OCI-LY1 (cell line): ENCODE results near the gene TYK2.

Experiments used
- H2AFZ ChIP-seq: fragments of 200-600 bp; sonication (generic), shearing (Covaris generic); 2 replicates; pipeline ENCODE4 v1.6.0; 2014; ENCODE audit warnings: antibody characterized with exemption, mild to moderate bottlenecking, low read length
- H3F3A ChIP-seq: fragments of 200-600 bp; sonication (generic), shearing (Covaris generic); 2 replicates; pipeline ENCODE4 v1.6.0; 2014; ENCODE audit warnings: mild to moderate bottlenecking, antibody characterized with exemption, low read length, moderate library complexity; ENCODE audit not compliant: insufficient read depth
- H3K27ac ChIP-seq: fragments of 200-600 bp; sonication (generic); 2 replicates; pipeline ENCODE4 v1.5.1; 2014; ENCODE audit warnings: low read length, mixed run types, mild to moderate bottlenecking, low read depth; ENCODE audit not compliant: poor library complexity, severe bottlenecking
- H3K27me3 ChIP-seq: fragments of 200-600 bp; sonication (generic); 2 replicates; pipeline ENCODE4 v1.6.0; 2014; ENCODE audit warnings: antibody characterized with exemption, mild to moderate bottlenecking, low read length, moderate library complexity; ENCODE audit not compliant: insufficient read depth
- H3K36me3 ChIP-seq: fragments of 200-600 bp; sonication (generic); 2 replicates; pipeline ENCODE4 v1.6.1; 2014; ENCODE audit warnings: mild to moderate bottlenecking, antibody characterized with exemption, low read length, moderate library complexity, mixed read lengths; ENCODE audit not compliant: insufficient read depth
- H3K4me1 ChIP-seq: fragments of 200-600 bp; sonication (generic); 2 replicates; pipeline ENCODE4 v1.5.1; 2014; ENCODE audit warnings: mild to moderate bottlenecking, low read length, moderate library complexity; ENCODE audit not compliant: insufficient read depth, severe bottlenecking
- H3K4me2 ChIP-seq: fragments of 200-600 bp; sonication (generic), shearing (Covaris generic); 2 replicates; pipeline ENCODE4 v1.6.1; 2014; ENCODE audit warnings: low read length
- H3K4me3 ChIP-seq: fragments of 200-600 bp; sonication (generic); 2 replicates; pipeline ENCODE4 v1.5.1; 2014; ENCODE audit warnings: low read length, low read depth, mild to moderate bottlenecking, mixed read lengths; ENCODE audit not compliant: poor library complexity, severe bottlenecking
- H3K79me2 ChIP-seq: fragments of 200-600 bp; shearing (Covaris generic); 2 replicates; pipeline ENCODE4 v1.6.1; 2016; ENCODE audit warnings: mixed run types, low read length, mixed read lengths; ENCODE audit not compliant: insufficient read depth
- H3K9ac ChIP-seq: fragments of 200-600 bp; sonication (generic), shearing (Covaris generic); 2 replicates; pipeline ENCODE4 v1.6.1; 2014; ENCODE audit warnings: mild to moderate bottlenecking, low read length, mixed read lengths
- H3K9me2 ChIP-seq: fragments of 200-600 bp; sonication (generic), shearing (Covaris generic); 2 replicates; pipeline ENCODE4 v1.6.1; 2014; ENCODE audit warnings: low read depth, mild to moderate bottlenecking, low read length, mixed read lengths
- H3K9me3 ChIP-seq: fragments of 200-600 bp; shearing (Covaris generic); 2 replicates; pipeline ENCODE4 v1.6.1; 2014; ENCODE audit warnings: low read length, mixed read lengths
- H4K20me1 ChIP-seq: fragments of 200-600 bp; sonication (generic), shearing (Covaris generic); 2 replicates; pipeline ENCODE4 v1.6.0; 2016; ENCODE audit warnings: mild to moderate bottlenecking, low read length; ENCODE audit not compliant: insufficient read depth
- EZH2 ChIP-seq: fragments of 200-600 bp; sonication (generic), shearing (Covaris generic); IDR thresholded peaks from 2 replicates; pipeline ENCODE4 v1.8.0; 2017; ENCODE audit warnings: borderline replicate concordance, mixed run types, mild to moderate bottlenecking, antibody characterized with exemption, low read length, moderate library complexity, mixed read lengths
- TF ChIP-seq, protein P1 (sequence below): fragments of 200-600 bp; sonication (generic), shearing (Covaris generic); IDR thresholded peaks from 2 replicates; pipeline ENCODE4 v1.5.1; 2017; ENCODE audit warnings: mild to moderate bottlenecking, antibody characterized with exemption, low read length, moderate library complexity, mixed read lengths

The TYK2 gene

GRCh38 chr19:10362259-10362658 lies 18.1 kb downstream of the TYK2 start:
- Histone ChIP-seq H3K9me3 (no peaks in the 10 kb centered on the region), H3K4me2 (no peak overlapping the region), H3K9me2 (no peaks in the 10 kb centered on the region), H3K9ac (no peak overlapping the region), H3K27ac (no peak overlapping the region), H3K79me2 (no peaks in the 10 kb centered on the region), H3K36me3 (peaks cover 79% of the 10 kb centered on the region), H3K4me1 (no peaks in the 10 kb centered on the region), H3F3A (no peaks in the 10 kb centered on the region), H2AFZ (no peak overlapping the region), H3K4me3 (no peak overlapping the region), H4K20me1 (no peaks in the 10 kb centered on the region), H3K27me3 (no peaks in the 10 kb centered on the region)
- TF ChIP-seq, protein P1, sequence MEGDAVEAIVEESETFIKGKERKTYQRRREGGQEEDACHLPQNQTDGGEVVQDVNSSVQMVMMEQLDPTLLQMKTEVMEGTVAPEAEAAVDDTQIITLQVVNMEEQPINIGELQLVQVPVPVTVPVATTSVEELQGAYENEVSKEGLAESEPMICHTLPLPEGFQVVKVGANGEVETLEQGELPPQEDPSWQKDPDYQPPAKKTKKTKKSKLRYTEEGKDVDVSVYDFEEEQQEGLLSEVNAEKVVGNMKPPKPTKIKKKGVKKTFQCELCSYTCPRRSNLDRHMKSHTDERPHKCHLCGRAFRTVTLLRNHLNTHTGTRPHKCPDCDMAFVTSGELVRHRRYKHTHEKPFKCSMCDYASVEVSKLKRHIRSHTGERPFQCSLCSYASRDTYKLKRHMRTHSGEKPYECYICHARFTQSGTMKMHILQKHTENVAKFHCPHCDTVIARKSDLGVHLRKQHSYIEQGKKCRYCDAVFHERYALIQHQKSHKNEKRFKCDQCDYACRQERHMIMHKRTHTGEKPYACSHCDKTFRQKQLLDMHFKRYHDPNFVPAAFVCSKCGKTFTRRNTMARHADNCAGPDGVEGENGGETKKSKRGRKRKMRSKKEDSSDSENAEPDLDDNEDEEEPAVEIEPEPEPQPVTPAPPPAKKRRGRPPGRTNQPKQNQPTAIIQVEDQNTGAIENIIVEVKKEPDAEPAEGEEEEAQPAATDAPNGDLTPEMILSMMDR = no peak
- no peak for TF ChIP-seq EZH2

DNA sequence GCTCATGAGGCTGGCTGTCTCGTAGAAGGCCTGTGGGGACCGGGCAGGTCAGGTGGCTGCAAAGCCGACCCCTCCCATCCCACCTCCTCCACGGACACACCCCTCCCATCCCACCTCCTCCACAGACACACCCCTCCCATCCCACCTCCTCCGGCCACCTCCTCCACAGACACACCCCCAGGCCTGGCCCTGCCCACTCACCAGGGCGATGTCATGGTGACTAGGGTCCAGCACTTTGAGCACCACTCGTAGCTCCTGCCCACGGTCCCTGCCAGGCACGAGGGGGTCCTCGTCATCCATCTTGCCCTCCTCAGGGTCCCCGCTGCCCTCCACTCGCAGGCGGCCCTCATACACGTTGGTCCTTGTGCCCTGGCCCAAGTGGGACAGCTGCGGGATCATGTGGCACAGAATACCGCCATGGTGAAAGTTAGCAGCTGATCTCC lies 18.8 kb downstream of the TYK2 start:
- Histone ChIP-seq H3F3A (no peaks in the 10 kb centered on the region), H3K79me2 (no peaks in the 10 kb centered on the region), H4K20me1 (no peaks in the 10 kb centered on the region), H3K4me3 (no peak overlapping the region), H3K9me3 (no peaks in the 10 kb centered on the region), H3K4me1 (no peaks in the 10 kb centered on the region), H3K27ac (no peak overlapping the region), H3K4me2 (no peak overlapping the region), H2AFZ (no peak overlapping the region), H3K36me3 (peaks cover 79% of the 10 kb centered on the region), H3K9ac (no peak overlapping the region), H3K27me3 (no peaks in the 10 kb centered on the region), H3K9me2 (no peaks in the 10 kb centered on the region)
- TF ChIP-seq EZH2 = no peak
- TF ChIP-seq, protein P1 = no peak

- Histone ChIP-seq H4K20me1 (no peaks in the 10 kb centered on the region), H3K4me3 (no peak overlapping the region), H3K36me3 (peaks cover 69% of the 10 kb centered on the region), H3K27ac (no peak overlapping the region), H3K9me2 (no peaks in the 10 kb centered on the region), H3K9me3 (no peaks in the 10 kb centered on the region), H3K79me2 (no peaks in the 10 kb centered on the region), H3K4me1 (no peaks in the 10 kb centered on the region), H3F3A (no peaks in the 10 kb centered on the region), H2AFZ (no peak overlapping the region), H3K9ac (no peak overlapping the region), H3K4me2 (no peak overlapping the region), H3K27me3 (no peaks in the 10 kb centered on the region)
- TF ChIP-seq, protein P1 = no peak
Observed at GRCh38 chr19:10356431-10356830, 23.9 kb downstream of the TYK2 start.
